GM18873 (cell line): ENCODE results near the gene PTOV1.

Source experiments
- ATAC-seq: cut with Tn5 transposase; IDR thresholded peaks from one replicate; pipeline ENCODE4 v1.9.1; 2021; ENCODE audit warnings: mild to moderate bottlenecking, moderate library complexity, moderate number of reproducible peaks; ENCODE audit not compliant: unreplicated experiment, low FRiP score

PTOV1 gene

DNA sequence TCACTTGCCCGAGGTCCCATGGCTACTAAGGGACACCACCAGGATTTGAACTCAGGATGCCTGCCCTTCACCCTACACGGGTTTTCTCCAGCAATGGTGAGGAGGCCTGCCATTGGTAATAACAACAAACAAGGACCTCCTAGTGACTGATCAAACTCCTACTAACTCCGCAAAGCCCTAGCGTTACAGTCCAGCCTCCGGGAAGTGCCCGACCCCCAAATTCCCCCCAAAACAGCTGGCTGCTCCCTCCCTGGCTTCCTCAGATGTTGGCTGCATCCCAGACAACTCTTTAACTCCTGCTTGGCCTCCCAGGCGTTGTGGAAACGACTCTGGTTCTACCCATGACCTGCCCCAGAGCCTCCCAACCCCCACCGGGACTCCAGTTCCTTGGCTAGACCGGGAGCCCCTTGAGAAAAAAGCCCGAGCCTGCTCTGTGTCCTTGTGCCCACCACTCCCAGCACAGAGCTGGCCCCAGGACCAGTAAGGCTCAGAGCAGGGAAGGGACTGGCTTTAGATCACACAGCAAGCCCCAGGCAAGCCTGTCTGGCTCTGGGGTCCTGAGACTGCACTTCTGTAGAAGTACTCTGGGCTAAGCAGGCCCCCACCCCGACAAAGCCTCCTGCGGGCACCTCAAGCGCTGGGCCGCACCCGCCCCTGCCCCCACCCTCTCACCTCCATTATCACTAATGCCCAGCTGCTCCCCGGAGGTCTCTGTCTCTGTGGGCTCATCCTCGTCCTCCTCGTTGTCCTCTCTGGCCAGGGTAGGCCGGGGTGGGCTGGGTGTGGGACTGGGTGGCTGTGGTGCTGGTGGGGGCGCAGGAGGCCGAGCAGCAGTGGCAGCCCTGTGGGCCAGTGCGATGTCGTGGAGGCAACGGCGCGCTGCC is 21.5 kb downstream of the PTOV1 start:
- ATAC-seq: no peak

DNA sequence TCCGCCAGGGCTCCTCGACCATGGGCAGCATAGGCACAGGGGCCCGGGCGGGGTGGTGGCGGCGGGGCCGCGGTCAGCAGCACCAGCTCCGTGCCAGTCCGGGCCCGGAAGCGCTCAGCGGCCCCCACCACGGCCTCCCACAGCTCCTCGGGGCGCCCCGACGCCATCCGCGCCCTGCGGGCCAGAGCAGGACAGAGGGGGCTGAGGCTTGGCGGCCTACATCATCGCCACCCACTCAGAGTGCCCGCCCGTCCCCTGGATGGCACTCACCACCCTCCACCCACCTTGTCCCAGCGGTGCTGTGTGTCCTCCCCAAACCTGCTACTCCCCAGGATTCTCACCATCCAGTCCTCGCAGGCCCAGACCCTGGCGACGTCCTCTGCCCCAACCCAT is 22.2 kb downstream of the PTOV1 start:
- no peak for ATAC-seq

DNA sequence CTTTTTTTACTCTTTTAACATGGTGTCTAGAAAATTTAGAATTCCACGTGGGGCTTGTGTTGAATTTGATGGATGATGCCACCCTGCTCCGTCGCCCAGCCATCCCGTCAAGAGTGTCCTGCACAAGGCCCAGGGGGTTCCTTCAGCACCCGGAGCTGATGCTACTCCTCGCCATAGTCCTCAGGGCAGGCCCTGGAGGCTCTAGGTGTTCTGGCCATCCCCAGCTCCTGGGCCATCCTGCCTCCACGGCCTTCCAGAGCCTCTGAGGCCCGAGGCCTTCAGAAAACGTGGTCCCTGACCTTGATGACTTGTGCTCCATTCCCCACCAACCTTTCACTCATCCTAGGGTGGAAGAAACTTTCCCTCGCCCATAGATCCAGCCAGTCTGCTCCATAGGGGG is 22.9 kb downstream of the PTOV1 start:
- ATAC-seq: no peak

DNA sequence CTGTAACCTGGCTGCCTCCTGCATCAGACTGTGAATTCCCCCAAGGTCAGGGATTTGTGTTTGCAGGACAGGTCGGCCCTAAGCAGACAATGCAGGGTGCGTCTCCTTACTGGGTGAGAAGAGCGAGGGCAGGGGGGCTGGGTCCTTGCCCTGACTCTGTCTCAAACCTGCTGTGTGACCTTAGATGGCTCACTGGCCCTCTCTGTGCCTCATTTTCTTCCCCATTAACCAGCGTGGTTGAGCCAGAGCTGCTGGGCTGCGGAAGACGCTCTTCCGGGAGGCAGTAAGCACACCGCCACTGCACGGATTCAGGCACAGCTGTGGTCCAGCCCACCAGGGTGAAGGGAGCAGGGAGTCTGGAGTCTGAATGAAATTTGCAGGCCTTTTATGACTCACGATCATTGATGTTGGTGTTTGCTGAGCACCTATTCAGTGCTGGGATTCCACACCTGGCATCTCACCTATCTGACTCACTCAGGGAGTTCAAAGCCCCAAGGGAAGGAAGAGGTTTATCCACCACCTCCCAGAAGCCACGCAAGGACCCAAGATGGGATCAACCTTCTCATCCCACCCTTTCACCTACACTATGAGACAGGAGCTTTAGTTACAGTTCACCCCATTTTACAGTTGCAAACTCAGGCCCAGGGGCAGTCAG is 23.7 kb downstream of the PTOV1 start:
- ATAC-seq: no peak

DNA sequence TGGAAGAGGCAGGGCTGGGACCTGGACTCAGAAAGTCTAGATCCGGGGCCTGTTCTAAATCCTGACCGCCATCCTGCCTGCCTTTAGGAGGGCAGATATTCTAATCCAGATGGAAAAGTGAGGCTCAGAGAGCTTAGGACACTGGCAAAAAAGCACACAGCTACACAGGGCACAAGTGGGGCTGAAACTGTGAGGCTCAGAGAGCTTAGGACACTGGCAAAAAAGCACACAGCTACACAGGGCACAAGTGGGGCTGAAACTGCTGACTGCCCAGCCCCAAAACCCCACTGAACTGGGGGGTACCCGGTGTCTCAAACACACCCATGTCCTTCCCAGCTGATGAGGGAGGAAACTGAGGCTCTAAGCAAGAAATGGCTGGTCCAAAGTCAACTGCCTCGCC is 24.2 kb downstream of the PTOV1 start:
- no peak for ATAC-seq

DNA sequence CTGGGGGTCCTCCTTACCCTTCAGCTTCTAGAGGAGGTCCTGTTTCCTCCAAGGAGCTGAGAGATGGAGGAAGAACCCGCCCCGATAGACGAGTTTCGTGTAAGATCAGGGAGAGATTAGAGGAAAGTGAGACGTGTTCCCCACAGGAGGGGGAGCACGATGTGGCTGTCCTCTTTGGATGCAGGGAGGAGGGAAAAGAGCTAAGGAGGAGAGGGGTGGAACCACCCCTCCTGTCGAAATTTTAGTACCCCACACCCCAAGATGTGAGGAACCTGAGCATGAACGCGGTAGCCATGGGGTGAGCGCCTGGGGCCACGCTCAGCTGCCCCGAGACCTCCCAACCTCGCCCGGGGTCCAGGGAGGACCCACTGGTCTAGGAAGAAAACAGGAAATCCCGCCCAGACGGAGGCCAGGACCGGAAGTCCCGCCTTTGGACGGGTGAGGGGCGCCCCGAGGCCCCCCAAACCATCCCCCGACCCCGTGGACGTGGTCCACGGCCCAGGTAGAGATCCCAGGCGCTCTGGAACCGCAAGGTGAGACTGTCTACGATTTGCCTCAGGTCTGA is 25.0 kb downstream of the PTOV1 start:
- ATAC-seq: no peak

DNA sequence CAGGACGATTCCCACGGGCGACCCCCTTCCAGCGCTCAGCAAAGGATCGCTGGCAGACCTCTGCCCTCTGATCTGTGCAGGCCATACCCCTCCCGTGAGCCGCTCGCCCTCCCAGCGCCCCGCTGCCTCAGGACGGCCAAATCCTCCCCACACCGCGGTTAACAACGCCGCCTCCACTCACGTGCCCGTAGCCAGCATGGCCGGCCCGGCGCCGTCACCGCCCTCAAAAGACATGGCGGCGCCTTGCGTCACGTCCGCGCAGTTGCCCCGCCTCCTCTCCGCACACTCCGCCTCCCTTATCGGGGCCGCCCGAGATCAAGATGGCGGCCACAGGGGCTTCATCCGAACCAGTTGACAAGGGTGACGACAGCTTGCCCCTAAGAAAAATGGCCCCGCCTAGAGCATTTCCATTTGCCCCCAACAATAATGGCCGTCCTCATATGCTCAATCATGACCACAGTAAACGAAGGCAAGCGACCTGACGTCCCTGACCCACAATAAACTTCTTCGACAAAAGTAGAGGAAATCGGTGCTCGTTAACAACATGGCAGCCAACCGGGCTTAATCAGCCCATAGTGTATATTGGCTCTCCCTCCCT is 25.6 kb downstream of the PTOV1 start:
- ATAC-seq: peak; percentile 35

DNA sequence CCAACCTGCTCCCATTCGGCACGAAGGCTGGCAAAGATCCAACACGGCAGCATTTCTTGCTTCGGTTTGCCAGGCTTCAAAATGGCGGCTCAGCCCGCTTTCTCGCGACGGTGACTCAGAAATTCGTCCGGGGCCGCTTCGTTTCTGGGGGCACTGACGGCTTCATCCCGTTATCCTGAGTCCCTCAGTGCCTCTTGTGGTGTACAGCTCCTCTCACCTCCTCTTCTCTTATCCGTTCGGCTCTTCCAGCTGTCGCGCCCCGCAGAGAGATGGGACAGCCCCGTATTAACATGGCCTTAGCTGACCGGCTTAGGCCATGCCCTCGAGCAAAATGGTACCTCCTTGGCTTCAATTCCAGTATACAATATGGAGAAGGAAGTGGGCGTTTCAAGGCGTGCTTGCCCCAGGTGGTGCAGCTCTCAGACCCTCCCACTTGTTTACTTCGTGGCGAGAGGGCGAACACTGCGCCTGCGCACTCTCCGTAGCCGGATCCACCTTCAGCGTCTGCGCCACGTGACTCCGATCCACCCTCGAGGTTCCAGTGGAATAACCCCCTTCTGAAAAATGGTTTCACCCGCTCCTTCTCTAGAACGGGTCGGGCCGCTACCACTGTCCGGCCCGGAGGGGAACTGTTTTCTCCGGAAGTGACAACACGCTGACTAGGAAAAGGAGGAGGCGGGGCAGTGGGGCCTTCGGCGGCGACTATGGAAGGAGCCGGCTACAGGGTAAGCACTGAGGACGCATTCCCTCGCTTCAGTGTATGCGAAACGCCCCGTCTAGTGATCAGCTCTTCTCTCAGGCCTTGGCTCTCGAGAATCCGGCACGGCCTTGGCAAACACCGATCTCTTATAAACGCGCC is 26.3 kb downstream of the PTOV1 start, which contains the start of the genes AKT1S1 and TBC1D17:
AKT1S1 (minus strand) TSS at position 336 of the 859 bp plus-strand sequence. CDS start 4,060 bp downstream, outside the sequence.
TBC1D17 (plus strand) TSS at position 683 of the 859 bp plus-strand sequence; CDS start at position 705, 22 bp downstream.
- peak; percentile 54 for ATAC-seq

DNA sequence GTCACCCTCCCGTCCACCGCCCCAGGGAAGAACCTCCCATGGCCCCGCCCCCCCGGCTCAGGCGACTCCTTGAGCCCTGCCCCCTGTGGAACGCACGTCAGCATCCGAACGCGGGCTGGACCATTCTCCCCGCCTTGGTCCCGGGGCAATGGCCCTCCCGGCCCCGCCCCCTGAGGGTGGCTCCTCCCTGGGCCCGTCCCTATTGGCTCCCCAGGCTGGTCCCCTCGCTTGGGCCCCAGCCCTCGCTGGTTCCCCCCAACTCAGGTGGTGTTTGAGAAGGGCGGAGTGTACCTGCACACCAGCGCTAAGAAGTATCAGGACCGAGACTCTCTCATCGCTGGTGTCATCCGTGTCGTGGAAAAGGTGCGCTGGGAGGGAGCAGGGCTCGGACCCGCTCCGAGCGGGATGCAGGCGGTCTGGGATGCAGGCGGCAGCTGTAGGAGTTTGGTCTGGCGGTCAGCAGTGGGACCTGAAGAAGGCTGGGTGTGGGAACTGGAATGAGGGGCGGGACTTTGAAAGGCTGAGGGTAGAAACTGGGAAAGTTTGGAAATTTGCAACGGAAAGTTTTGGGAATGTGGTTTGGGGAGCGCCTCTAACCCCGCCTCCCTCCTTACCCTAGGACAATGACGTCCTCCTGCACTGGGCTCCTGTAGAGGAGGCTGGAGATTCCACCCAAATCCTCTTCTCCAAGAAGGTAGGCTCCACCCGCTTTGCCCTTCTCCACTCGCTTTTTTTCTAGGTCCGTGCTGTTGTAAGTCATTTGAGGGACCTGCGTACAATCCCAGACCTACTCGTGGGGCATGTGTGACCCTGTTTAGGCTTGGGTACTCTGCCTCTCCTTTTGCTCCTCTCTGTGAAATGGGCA is 27.2 kb downstream of the PTOV1 start:
- peak; percentile 26 for ATAC-seq

DNA sequence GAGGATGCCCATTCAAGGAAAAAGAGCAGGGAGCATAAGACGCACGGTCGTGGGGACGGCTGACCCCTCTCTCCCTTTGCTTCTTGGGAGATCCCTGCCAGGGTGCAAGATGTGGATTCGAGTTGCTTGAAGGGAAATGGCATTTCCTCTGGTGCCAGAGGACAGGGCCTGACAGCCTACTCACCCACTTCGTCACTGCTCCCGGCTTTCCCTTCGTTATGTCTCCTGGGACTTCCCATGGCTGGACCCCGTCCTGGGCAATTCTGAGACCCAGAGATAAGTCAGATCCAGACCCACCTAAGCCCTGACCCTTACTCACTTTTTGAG is 27.7 kb downstream of the PTOV1 start:
- no peak for ATAC-seq

DNA sequence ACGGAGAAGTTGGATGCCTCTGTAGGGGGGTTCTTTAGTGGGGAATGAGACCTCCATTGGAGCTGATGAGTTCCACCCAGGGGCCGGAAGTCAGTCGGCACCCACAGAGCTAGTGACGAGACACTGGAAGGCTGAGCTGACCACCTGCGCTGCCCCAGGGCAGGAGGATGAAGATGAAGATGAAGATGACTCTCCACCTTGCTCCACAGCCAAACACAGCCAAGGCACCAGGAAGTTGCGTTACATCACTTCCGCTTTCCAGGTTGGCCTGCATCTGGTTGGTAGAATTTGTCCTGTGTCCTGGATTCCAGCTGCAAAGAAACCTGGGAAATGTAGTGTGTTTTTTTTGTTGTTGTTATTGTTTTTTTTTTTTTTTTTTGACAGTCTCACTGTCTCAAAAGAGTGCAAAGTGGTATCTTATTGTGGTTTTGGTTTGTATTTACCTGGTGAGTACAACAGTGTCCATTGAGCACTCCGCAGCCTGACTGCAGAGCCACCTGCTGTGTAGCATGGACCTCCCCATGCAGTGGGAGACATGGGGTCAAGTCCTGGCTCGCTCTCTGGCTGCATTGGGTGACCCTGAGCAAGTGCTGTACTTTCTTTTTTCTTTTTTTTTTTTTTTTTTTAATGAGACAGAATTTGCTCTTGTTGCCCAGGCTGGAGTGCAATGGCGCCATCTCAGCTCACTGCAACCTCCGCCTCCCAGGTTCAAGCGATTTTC is 28.4 kb downstream of the PTOV1 start:
- no peak for ATAC-seq

DNA sequence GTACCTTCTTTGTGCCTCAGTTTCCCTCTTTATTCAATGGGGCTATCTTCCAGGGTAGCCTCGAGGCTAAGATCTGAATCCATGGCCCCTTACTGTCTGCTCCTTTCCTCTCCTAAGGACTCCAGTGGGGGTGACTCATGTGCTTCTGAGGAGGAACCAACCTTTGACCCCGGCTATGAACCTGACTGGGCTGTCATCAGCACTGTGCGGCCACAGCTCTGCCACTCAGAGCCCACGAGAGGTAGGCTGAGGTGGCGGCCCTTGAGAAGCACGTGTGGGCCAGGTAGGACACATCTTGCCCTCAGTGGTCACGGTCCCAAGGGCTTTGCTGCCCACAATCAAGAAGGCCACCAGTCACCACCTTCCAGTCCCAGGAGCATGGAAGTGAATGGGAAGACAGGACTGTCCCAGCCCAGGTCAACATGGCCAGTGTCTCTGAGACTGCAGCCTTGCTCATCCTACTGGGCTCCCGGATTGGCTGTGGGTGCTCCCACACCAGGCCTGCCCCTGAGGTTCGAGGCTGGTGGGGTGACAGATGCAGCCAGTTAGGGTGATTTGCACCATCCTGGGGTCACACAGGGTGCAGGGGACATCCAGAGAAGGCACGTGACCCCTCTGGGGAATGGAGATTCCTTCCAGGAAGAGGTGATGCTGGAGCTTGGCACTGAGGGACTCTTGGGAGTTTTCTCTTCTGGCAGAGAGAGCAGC is 29.4 kb downstream of the PTOV1 start:
- no peak for ATAC-seq

DNA sequence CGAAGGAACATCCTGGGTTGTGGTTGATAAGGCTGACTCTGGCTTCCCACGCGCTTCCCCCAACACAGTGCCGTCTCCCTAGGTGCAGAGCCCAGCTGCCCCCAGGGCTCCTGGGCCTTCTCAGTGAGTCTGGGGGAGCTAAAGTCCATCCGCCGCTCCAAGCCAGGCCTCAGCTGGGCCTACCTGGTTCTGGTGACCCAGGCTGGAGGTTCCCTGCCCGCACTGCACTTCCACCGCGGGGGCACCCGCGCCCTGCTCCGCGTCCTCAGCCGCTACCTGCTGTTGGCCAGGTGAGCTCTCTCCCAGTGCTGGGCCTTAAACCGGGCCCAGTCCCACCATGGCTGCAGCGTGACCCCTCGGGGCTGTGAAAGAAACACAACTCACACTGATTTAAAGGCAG is 30.2 kb downstream of the PTOV1 start:
- ATAC-seq: no peak

DNA sequence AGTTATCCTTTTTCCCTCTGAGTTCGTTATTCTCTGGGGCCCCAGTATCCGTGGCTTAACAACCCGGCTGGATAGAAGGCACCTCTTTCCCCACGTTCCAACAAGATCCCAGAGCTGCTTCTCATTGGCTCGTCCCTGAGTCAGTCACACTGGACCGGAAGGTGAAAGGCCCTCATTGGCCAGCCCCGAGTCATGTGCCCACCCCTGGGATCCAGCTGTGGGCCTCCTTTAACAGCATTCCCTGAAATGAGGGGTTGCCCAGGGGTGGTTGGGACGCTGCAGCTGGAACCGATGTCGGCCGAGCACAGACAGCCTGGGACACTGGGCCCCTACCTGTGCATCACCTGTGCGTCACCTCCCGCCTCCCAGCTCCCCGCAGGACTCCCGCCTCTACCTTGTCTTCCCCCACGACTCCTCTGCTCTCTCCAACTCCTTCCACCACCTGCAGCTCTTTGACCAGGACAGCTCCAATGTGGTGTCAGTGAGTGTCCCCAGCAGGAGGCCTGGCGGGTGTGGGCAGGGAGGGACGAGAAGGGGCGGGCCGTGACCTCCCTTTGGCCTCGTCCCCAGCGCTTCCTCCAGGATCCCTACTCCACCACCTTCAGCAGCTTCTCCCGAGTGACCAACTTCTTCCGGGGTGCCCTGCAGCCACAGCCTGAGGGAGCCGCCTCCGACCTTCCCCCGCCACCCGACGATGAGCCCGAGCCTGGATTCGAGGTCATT is 30.9 kb downstream of the PTOV1 start:
- no peak for ATAC-seq

DNA sequence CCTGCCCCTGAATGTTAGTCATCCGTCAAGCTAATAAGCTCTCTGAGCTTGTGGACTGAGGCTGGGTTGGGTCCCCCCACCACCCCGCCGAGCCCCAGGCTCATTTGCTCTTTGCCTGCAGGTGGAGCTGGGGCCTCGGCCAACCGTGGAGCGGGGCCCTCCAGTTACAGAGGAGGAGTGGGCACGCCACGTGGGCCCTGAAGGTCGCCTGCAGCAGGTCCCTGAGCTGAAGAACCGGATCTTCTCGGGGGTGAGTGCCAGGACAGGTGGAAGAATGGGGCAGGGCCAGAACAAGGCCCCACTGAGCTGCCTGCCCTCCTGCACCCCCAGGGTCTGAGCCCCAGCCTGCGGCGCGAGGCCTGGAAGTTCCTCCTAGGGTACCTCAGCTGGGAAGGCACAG is 31.7 kb downstream of the PTOV1 start:
- no peak for ATAC-seq

DNA sequence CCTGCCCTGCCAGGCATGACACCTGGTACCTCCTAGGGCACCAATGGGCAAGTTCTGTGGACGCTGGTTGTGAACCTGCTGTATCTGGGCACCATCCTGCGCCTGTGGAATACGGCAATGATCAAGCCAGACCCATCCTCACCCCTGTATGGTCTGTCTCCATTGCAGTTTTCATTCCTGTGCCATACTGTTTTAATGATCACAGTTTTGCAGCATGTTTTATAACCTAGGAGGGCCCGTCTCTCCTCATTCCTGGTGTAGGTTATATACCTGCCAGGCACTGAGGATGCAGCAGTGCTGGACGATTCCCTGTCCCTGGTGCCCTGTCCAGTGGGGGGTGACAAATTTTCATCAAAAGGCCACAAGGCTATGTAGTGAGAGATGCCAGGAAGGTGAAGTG is 32.1 kb downstream of the PTOV1 start:
- ATAC-seq: no peak

DNA sequence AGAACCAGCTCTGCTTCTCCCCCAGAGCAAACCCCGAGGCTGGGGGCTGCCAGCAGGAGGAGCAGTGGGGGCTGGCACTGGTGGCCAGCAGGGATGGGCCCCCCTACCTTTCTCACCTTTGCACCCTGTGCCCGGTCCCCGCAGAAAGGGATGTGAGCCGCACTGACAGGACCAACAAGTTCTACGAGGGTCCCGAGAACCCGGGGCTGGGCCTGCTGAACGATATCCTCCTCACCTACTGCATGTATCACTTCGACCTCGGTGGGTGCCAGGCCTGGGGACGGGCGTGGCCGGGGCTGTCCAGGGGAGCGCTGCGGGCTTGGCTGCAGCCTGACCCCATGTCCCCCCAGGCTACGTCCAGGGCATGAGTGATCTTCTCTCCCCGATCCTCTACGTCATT is 33.1 kb downstream of the PTOV1 start:
- no peak for ATAC-seq
